Fibroblast of the aortic adventitia (primary cell): ENCODE measurements around the gene VSNL1. TPM values are rescaled to one million over a fixed set of nuclear protein-coding genes. Genes with fewer than 3 reads are reported as not detected.
A peak's percentile ranks its signal among the peaks of the same experiment; 100 is the strongest.

ENCODE experiments used
- DNase-seq: peaks from one replicate; pipeline ENCODE4 v3.0.0-alpha.2; 2010; ENCODE audit warnings: low read depth
- H3K4me3 ChIP-seq: 2 replicates; pipeline ENCODE4 v1.5.1; 2011; ENCODE audit warnings: low read depth, mild to moderate bottlenecking, control low read depth, low read length, moderate library complexity
- CTCF ChIP-seq: IDR thresholded peaks from 2 replicates; pipeline ENCODE4 v1.5.1; 2011; ENCODE audit warnings: mild to moderate bottlenecking, low read length, control low read depth, inconsistent platforms; ENCODE audit not compliant: insufficient read depth
- total RNA-seq: library from RNA; depleted of rRNA; stranded (reverse); fragments of >200 nt; gene quantifications from 2 replicates; pipeline ENCODE4 v1.2.3, GENCODE V29; 2012; ENCODE audit warnings: low replicate concordance

Gene VSNL1
- total RNA-seq, result 0.90 and 3.7 TPM in 2 replicates

- peak within 1 kb of the TSS; percentile 63 for H3K4me3 ChIP-seq
- DNase-seq, result peak; percentile 77
- no peak for TF ChIP-seq CTCF
Measured at GRCh38 chr2:17540093-17540812, at the start of gene VSNL1. VSNL1 (plus strand) TSS chr2:17540696; CDS start chr2:17592075, 51,379 bp downstream.

- TF ChIP-seq CTCF, result no peak
- no peak overlapping the region for H3K4me3 ChIP-seq
- DNase-seq, result no peak
Measured at GRCh38 chr2:17495590-17495989, 44.9 kb upstream of the VSNL1 start.

- DNase-seq, result no peak
- no peak overlapping the region for H3K4me3 ChIP-seq
- no peak for TF ChIP-seq CTCF
Measured at GRCh38 chr2:17497718-17498117, 42.8 kb upstream of the VSNL1 start.

GRCh38 chr2:17506736-17507616, 33.5 kb upstream of the VSNL1 start:
- TF ChIP-seq CTCF, result no peak
- no peak overlapping the region for H3K4me3 ChIP-seq
- DNase-seq, result no peak

- H3K4me3 ChIP-seq, result no peak overlapping the region
- TF ChIP-seq CTCF, result no peak
- no peak for DNase-seq
Measured at GRCh38 chr2:17515652-17516051, 24.8 kb upstream of the VSNL1 start.

GRCh38 chr2:17517481-17518211, 22.9 kb upstream of the VSNL1 start:
- no peak for TF ChIP-seq CTCF
- peak; percentile 4 for DNase-seq
- peak overlapping the region; percentile 63 for H3K4me3 ChIP-seq
